Mesothelial cell of epicardium (in vitro differentiated cells): ENCODE measurements around the gene NBEAL1. TPM values are rescaled to one million over a fixed set of nuclear protein-coding genes. Genes with fewer than 3 reads are reported as not detected.

Source experiments
- DNase-seq, 2 experiments: peaks; one replicate each; pipeline ENCODE4 v3.0.0; 2021; ENCODE audit warnings: low spot score in 2 of 2; ENCODE audit not compliant: unreplicated experiment in 2 of 2
- H3K27ac Mint-ChIP-seq: 2 replicates; pipeline ENCODE4 v1.8.0; 2021; ENCODE audit warnings: mixed read lengths
- H3K27me3 Mint-ChIP-seq: 2 replicates; pipeline ENCODE4 v1.8.0; 2021; ENCODE audit warnings: low read depth, mixed read lengths
- H3K36me3 Mint-ChIP-seq: 2 replicates; pipeline ENCODE4 v1.8.0; 2021; ENCODE audit warnings: mixed read lengths
- H3K4me1 Mint-ChIP-seq: 2 replicates; pipeline ENCODE4 v1.8.0; 2021; ENCODE audit warnings: mixed read lengths
- H3K4me3 Mint-ChIP-seq: 2 replicates; pipeline ENCODE4 v1.8.0; 2021; ENCODE audit warnings: mild to moderate bottlenecking, moderate library complexity, mixed read lengths
- H3K9me3 Mint-ChIP-seq: 2 replicates; pipeline ENCODE4 v1.8.0; 2021; ENCODE audit warnings: mixed read lengths
- total RNA-seq: library from RNA; stranded (reverse); gene quantifications from 3 replicates; pipeline ENCODE4 v1.2.1, GENCODE V29; 2021
- TF ChIP-seq, protein P1 (sequence below): fragments of 200-600 bp; sonication (generic); IDR thresholded peaks from one replicate; pipeline ENCODE4 v1.5.0; 2021; ENCODE audit warnings: antibody characterized with exemption; ENCODE audit not compliant: unreplicated experiment

Gene NBEAL1
- total RNA-seq, 1 donor from 2014 or later: 36.6 TPM

DNA sequence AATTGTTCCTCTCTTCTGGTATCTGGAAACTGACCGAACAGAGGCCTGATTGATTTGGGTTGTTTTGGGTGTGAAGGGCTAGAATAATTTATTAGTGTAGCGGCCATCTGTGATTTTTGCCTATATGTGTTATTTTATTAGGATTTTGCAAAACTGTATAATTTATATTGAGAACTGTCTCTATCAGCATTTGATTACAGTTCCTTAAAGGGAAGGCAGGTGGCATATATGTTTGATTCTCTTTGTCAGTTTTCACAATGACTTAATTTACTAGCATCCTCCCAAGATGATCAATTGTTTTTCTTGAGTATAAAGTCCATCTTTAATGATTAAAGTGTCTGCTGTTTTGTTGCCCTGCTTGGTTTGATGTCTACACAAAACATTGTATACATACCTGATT is 4.5 kb downstream of the NBEAL1 start:
- Mint-ChIP-seq H3K27ac (peak overlapping the region; percentile 56), H3K9me3 (no peaks in the 10 kb centered on the region), H3K4me3 (peak overlapping the region; percentile 47), H3K4me1 (peaks cover 38% of the 10 kb centered on the region), H3K36me3 (peaks cover 3% of the 10 kb centered on the region), H3K27me3 (no peaks in the 10 kb centered on the region)
- no peak for DNase-seq
- TF ChIP-seq, protein P1, sequence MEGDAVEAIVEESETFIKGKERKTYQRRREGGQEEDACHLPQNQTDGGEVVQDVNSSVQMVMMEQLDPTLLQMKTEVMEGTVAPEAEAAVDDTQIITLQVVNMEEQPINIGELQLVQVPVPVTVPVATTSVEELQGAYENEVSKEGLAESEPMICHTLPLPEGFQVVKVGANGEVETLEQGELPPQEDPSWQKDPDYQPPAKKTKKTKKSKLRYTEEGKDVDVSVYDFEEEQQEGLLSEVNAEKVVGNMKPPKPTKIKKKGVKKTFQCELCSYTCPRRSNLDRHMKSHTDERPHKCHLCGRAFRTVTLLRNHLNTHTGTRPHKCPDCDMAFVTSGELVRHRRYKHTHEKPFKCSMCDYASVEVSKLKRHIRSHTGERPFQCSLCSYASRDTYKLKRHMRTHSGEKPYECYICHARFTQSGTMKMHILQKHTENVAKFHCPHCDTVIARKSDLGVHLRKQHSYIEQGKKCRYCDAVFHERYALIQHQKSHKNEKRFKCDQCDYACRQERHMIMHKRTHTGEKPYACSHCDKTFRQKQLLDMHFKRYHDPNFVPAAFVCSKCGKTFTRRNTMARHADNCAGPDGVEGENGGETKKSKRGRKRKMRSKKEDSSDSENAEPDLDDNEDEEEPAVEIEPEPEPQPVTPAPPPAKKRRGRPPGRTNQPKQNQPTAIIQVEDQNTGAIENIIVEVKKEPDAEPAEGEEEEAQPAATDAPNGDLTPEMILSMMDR: no peak

DNA sequence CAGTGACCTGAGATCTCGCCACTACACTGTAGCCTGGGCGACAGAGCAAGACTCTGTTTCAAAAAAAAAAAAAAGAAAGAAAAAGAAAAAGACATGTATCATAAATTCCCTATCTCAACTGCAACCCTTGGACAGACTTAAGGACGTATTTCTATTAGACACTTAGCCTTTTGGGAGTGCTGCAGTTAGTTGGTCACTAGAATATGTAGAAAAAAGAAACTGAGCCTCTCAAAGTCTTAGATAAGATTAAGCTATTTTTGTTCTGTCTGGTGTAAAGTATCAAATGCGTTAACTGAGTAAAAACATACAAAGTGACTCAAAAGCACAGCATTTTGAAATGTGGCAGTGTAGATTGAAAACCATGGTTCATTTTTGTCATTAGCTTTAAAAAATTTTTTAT is 7.3 kb downstream of the NBEAL1 start:
- TF ChIP-seq, protein P1: no peak
- DNase-seq: no peak
- Mint-ChIP-seq H3K36me3 (peaks cover 4% of the 10 kb centered on the region), H3K4me1 (peaks cover 25% of the 10 kb centered on the region), H3K9me3 (no peaks in the 10 kb centered on the region), H3K27ac (no peak overlapping the region), H3K27me3 (no peaks in the 10 kb centered on the region), H3K4me3 (no peak overlapping the region)

DNA sequence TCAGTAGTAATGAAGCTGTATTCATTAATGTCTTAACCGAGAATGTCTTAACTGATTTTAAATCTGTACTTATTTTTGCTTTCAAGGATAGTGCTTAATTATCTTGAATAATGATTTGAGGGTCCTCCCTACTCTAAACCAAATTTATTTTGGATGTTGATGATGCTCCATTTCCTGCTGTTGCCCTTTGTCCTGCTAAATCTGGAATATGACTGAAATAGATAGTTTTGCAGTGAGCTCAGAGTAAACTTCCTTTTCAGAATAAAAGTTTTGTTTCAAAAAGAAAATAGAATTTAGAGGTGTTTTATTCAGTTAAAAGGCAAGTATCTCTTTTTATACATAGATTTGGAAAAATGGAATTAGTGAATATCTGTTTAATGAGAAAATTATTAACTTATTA is 8.1 kb downstream of the NBEAL1 start:
- H3K4me3 Mint-ChIP-seq: no peak overlapping the region
- H3K27me3 Mint-ChIP-seq: no peaks in the 10 kb centered on the region
- peaks cover 22% of the 10 kb centered on the region for H3K4me1 Mint-ChIP-seq
- no peak overlapping the region for H3K27ac Mint-ChIP-seq
- H3K9me3 Mint-ChIP-seq: no peaks in the 10 kb centered on the region
- peaks cover 4% of the 10 kb centered on the region for H3K36me3 Mint-ChIP-seq
- TF ChIP-seq, protein P1: no peak
- no peak for DNase-seq

DNA sequence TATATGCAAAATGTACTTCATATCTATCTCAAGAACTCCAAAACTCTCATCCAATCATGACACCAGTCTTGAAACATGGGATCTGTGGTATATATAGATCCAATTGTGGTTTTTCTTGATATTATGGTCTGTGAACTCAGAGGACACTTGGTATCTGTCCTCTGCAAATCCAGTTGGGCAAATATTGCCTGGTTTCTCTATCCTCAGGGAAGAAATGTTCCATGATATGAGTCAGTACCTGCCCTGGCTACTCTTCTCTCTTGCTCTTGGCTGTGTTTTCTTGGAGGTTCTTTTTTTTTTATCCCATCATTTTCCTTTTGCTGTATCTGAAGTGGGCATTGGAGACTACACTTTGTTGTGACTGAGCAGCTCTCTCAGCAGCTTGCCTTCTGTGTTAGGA is 10.9 kb downstream of the NBEAL1 start:
- Mint-ChIP-seq H3K4me3 (no peak overlapping the region), H3K27ac (no peak overlapping the region), H3K27me3 (no peaks in the 10 kb centered on the region), H3K9me3 (no peaks in the 10 kb centered on the region), H3K4me1 (peaks cover 5% of the 10 kb centered on the region), H3K36me3 (peaks cover 4% of the 10 kb centered on the region)
- DNase-seq: no peak
- TF ChIP-seq, protein P1: no peak

DNA sequence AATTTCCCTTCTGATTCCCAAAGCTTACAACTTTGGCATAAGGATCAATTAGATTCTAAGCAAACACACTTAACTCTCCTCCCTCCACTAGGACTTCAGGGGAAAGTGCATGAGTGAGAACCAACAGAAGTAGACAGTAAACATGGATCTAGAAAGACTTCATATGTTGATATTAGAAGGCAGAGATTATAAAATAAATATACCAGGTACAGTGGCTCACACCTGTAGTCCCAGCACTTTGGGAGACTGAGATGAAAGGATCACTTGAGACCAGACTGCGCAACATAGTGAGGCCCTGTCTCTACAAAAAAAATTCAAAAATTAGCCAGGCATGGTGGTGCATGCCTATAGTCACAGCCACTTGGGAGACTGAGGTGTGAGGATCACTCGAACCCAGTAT is 15.9 kb downstream of the NBEAL1 start:
- Mint-ChIP-seq H3K9me3 (peaks cover 12% of the 10 kb centered on the region), H3K4me1 (peaks cover 3% of the 10 kb centered on the region), H3K4me3 (no peak overlapping the region), H3K27ac (no peak overlapping the region), H3K27me3 (no peaks in the 10 kb centered on the region), H3K36me3 (peaks cover 5% of the 10 kb centered on the region)
- TF ChIP-seq, protein P1: no peak
- no peak for DNase-seq

DNA sequence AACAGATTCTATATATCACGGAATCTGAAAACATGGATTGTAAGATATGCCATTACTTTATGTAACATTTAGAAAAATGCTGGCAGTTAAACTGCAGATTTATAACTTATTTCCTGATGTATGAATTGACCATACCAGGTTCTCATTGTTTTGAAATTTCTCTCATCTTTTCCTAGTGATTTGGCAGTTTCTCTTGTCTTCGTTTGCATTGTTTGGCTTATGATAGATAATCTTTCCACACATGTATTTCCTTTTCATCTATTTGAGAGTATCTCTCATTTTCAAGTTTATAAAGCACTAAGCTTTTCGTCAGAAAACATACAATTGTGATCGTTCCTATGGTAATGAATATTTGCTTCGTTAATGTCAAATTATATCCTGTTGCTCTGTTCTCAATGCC is 16.3 kb downstream of the NBEAL1 start:
- Mint-ChIP-seq H3K4me1 (peaks cover 3% of the 10 kb centered on the region), H3K27me3 (no peaks in the 10 kb centered on the region), H3K27ac (no peak overlapping the region), H3K36me3 (peaks cover 5% of the 10 kb centered on the region), H3K4me3 (no peak overlapping the region), H3K9me3 (peaks cover 12% of the 10 kb centered on the region)
- TF ChIP-seq, protein P1: no peak
- no peak for DNase-seq
